K562 (cell line): ENCODE results near the gene ARHGEF40. TPM values are rescaled to one million over a fixed set of nuclear protein-coding genes. Genes with fewer than 3 reads are reported as not detected.
A peak's percentile ranks its signal among the peaks of the same experiment; 100 is the strongest.

ENCODE experiments used
- ATAC-seq: fragments of 200-7000 bp; cut with Tn5 transposase; 3 replicates; pipeline ENCODE4 v1.9.1; 2020; ENCODE audit warnings: moderate library complexity
- BruUV-seq: library from RNA; stranded (reverse); fragments of 400-500 nt; replicated peaks from 2 replicates; lab custom pipeline; 2021; lab: Mats Ljungman, UMichigan
- CTCF ChIA-PET: fragments of 300-600 bp; formaldehyde crosslinking; extraction: SDS; loops from one replicate; lab custom pipeline; 2021; ENCODE audit warnings: low intra/inter-chr PET ratio; lab: Yijun Ruan, JAX
- POLR2A ChIA-PET: fragments of 300-600, 350-650 bp; sonication (Branson Sonifier 250); formaldehyde crosslinking; extraction: SDS; loops from one replicate; lab custom pipeline; 2021; ENCODE audit warnings: antibody characterized with exemption, inconsistent platforms; lab: Yijun Ruan, JAX
- DNase-seq, 4 experiments: peaks; one replicate each; pipeline versions ENCODE4 v3.0.0 to v3.0.0-alpha.2; 2011 to 2018; ENCODE audit warnings: low spot score in 3 of 4, mixed read lengths in 3 of 4; ENCODE audit errors: extremely low read depth in 1 of 4
- FAIRE-seq: peaks from 2 replicates; lab custom pipeline; 2011; peaks lifted over from hg19 to GRCh38; lab: Jason Lieb, UNC
- H2AFZ ChIP-seq: 2 replicates; pipeline ENCODE4 v1.6.0; 2011; ENCODE audit warnings: low read depth, low read length, control low read depth, inconsistent platforms
- H3K27ac ChIP-seq: fragments of 200-600 bp; 3 replicates; pipeline ENCODE4 v1.8.0; 2011; ENCODE audit warnings: low read depth, mild to moderate bottlenecking, control low read depth, inconsistent platforms, low read length, moderate library complexity, mixed read lengths; ENCODE audit errors: extremely low read depth
- H3K27me3 ChIP-seq, 2 experiments: fragments of 300-600 bp in 1 of 2; 2 replicates in 1 of 2; 3 replicates in 1 of 2; pipeline versions ENCODE4 v1.6.0 to v1.8.0; 2011; ENCODE audit warnings: inconsistent platforms in 2 of 2, low read length in 2 of 2, mild to moderate bottlenecking in 1 of 2, mixed read lengths in 1 of 2, moderate library complexity in 1 of 2; ENCODE audit not compliant: control insufficient read depth in 2 of 2, insufficient read depth in 2 of 2
- H3K36me3 ChIP-seq: fragments of 300-600 bp; 3 replicates; pipeline ENCODE4 v1.8.0; 2011; ENCODE audit warnings: mild to moderate bottlenecking, low read length, inconsistent platforms; ENCODE audit not compliant: control insufficient read depth, insufficient read depth
- H3K4me1 ChIP-seq, 2 experiments: fragments of 200-600 bp in 1 of 2; replicated peaks in 1 of 2; 2 replicates in 1 of 2; 3 replicates in 1 of 2; pipeline versions ENCODE4 v1.5.1 to v1.8.0; 2011; ENCODE audit warnings: inconsistent platforms in 2 of 2, low read length in 2 of 2, mild to moderate bottlenecking in 1 of 2, mixed read lengths in 1 of 2, moderate library complexity in 1 of 2; ENCODE audit not compliant: control insufficient read depth in 2 of 2, insufficient read depth in 2 of 2
- H3K4me2 ChIP-seq: 2 replicates; pipeline ENCODE4 v1.6.1; 2011; ENCODE audit warnings: low read length, control low read depth, inconsistent platforms, mixed read lengths; ENCODE audit not compliant: insufficient read depth
- H3K4me3 ChIP-seq: fragments of 200-600 bp; sonication (generic), shearing (Covaris generic); 2 replicates; pipeline ENCODE4 v1.5.1; 2016; ENCODE audit warnings: control low read depth, inconsistent platforms
- H3K79me2 ChIP-seq: fragments of 200-600 bp; 3 replicates; pipeline ENCODE4 v1.8.0; 2011; ENCODE audit warnings: low read length, inconsistent platforms; ENCODE audit not compliant: control insufficient read depth, insufficient read depth
- H3K9ac ChIP-seq, 2 experiments: 2 replicates each; pipeline versions ENCODE4 v1.6.0 to v1.6.1; 2011; ENCODE audit warnings: low read depth in 2 of 2, low read length in 2 of 2, control low read depth in 1 of 2, inconsistent platforms in 1 of 2, mild to moderate bottlenecking in 1 of 2, mixed read lengths in 1 of 2; ENCODE audit not compliant: insufficient read depth in 1 of 2
- H3K9me1 ChIP-seq: one replicate; pipeline ENCODE4 v1.6.0; 2011; ENCODE audit warnings: inconsistent platforms, mild to moderate bottlenecking, low read length, moderate library complexity; ENCODE audit not compliant: control insufficient read depth, insufficient read depth
- H3K9me3 ChIP-seq: replicated peaks from 2 replicates; pipeline ENCODE4 v1.5.1; 2011; ENCODE audit warnings: low read depth, low read length, inconsistent platforms; ENCODE audit not compliant: control insufficient read depth, insufficient read depth
- H4K20me1 ChIP-seq: replicated peaks from 2 replicates; pipeline ENCODE4 v1.6.1; 2011; ENCODE audit warnings: low read length, inconsistent platforms, mixed read lengths; ENCODE audit not compliant: control insufficient read depth, insufficient read depth
- GATA2 ChIP-seq: sonication (generic); formaldehyde crosslinking; IDR thresholded peaks from 2 replicates; pipeline ENCODE4 v1.4.0; 2020; ENCODE audit warnings: mild to moderate bottlenecking, missing genetic modification reagents
- HBP1 ChIP-seq: fragments of 450-650 bp; formaldehyde crosslinking; IDR thresholded peaks from 2 replicates; pipeline ENCODE4 v1.4.0; 2022; ENCODE audit warnings: missing genetic modification characterization
- HMG20B ChIP-seq: fragments of 250-450 bp; sonication (Bioruptor Pico); IDR thresholded peaks from 2 replicates; pipeline ENCODE4 v1.5.0; 2021; ENCODE audit warnings: mild to moderate bottlenecking
- NEUROD1 ChIP-seq: fragments of 150-350 bp; IDR thresholded peaks from 2 replicates; pipeline ENCODE4 v1.6.1; 2014; ENCODE audit warnings: borderline replicate concordance, low read length, low read depth; ENCODE audit not compliant: partially characterized antibody
- NFATC3 ChIP-seq: fragments of 450-650 bp; IDR thresholded peaks from 2 replicates; pipeline ENCODE4 v1.6.1; 2017; ENCODE audit warnings: mild to moderate bottlenecking
- NFIC ChIP-seq: fragments of 450-650 bp; IDR thresholded peaks from 2 replicates; pipeline ENCODE4 v1.6.1; 2017; ENCODE audit warnings: mild to moderate bottlenecking, inconsistent platforms
- OTX1 ChIP-seq: fragments of 450-650 bp; formaldehyde crosslinking; IDR thresholded peaks from 2 replicates; pipeline ENCODE4 v1.4.0; 2022; ENCODE audit warnings: mild to moderate bottlenecking
- PHB ChIP-seq: fragments of 250-450 bp; sonication (Bioruptor Pico); IDR thresholded peaks from 2 replicates; pipeline ENCODE4 v1.5.0; 2021
- POLR2G ChIP-seq: fragments of 200-400 bp; formaldehyde crosslinking; IDR thresholded peaks from 2 replicates; pipeline ENCODE4 v1.6.1; 2017; ENCODE audit warnings: low read depth, mild to moderate bottlenecking, antibody characterized with exemption, low read length, moderate library complexity
- RBFOX2 ChIP-seq: fragments of 200-400 bp; formaldehyde crosslinking; IDR thresholded peaks from 2 replicates; pipeline ENCODE4 v1.6.1; 2017; ENCODE audit warnings: low read depth, mild to moderate bottlenecking, low read length, moderate library complexity
- RBM15 ChIP-seq: fragments of 200-400 bp; formaldehyde crosslinking; IDR thresholded peaks from 2 replicates; pipeline ENCODE4 v1.6.1; 2018; ENCODE audit warnings: mild to moderate bottlenecking, low read length, moderate library complexity; ENCODE audit not compliant: insufficient read depth
- RBM34 ChIP-seq: fragments of 200-400 bp; formaldehyde crosslinking; IDR thresholded peaks from 2 replicates; pipeline ENCODE4 v1.6.1; 2018; ENCODE audit warnings: low read length, borderline replicate concordance; ENCODE audit not compliant: insufficient read depth
- SUPT5H ChIP-seq: fragments of 450-650 bp; IDR thresholded peaks from 2 replicates; pipeline ENCODE4 v1.6.1; 2016
- TBP ChIP-seq: optimal IDR thresholded peaks from 2 replicates; pipeline ENCODE3; 2011; ENCODE audit warnings: low read depth, low read length, improper control_type of control experiment
- ZNF197 ChIP-seq: fragments of 200-800 bp; sonication (Bioruptor generic); IDR thresholded peaks from 2 replicates; pipeline ENCODE4 v1.6.1; 2016; ENCODE audit warnings: low read depth, missing genetic modification characterization, missing compliant biosample characterization
- ZNF212 ChIP-seq: fragments of 450-650 bp; formaldehyde crosslinking; IDR thresholded peaks from 2 replicates; pipeline ENCODE4 v1.4.0; 2020; ENCODE audit warnings: mild to moderate bottlenecking
- ZNF518B ChIP-seq: fragments of 250-450 bp; sonication (Bioruptor Pico); IDR thresholded peaks from 2 replicates; pipeline ENCODE4 v1.5.0; 2021; ENCODE audit warnings: mild to moderate bottlenecking, moderate library complexity
- ZNF707 ChIP-seq: fragments of 250-450 bp; sonication (Bioruptor Pico); conservative IDR thresholded peaks from 2 replicates; pipeline ENCODE4 v1.8.0; 2022; ENCODE audit warnings: inconsistent platforms, mild to moderate bottlenecking, moderate library complexity
- ZNF766 ChIP-seq: fragments of 200-800 bp; sonication (Bioruptor generic); conservative IDR thresholded peaks from 2 replicates; pipeline ENCODE4 v1.6.1; 2016; ENCODE audit warnings: missing genetic modification characterization, missing compliant biosample characterization
- WGBS: fragments of 100-300 bp; shearing (Covaris generic); methylation state at CpG from one replicate; pipeline ENCODE4 v1.1.6; 2016; ENCODE audit warnings: low coverage, mixed read lengths; ENCODE audit not compliant: insufficient coverage; ENCODE audit errors: missing lambda C conversion rate; 5-methylcytosine and 5-hydroxymethylcytosine counted together
- in situ Hi-C: fragments of 300-500 bp; cut with MboI; formaldehyde crosslinking; loops from 4 replicates; pipeline ENCODE4 v1.15.0; 2018; ENCODE audit warnings: inconsistent platforms, mixed read lengths
- intact Hi-C: fragments of 100-400 bp; cut with micrococcal nuclease; formaldehyde crosslinking; loops from 2 replicates; pipeline ENCODE4 v1.14.2; 2022
- polyA plus RNA-seq, 8 experiments: library from polyadenylated mRNA; depleted of rRNA in 4 of 8; stranded (reverse) in 5 of 8; unstranded in 3 of 8; fragments of >200 nt; fragmentation: Nextera tagmentation in 2 of 8; fragmentation: Illumina TruSeq in 1 of 8; extraction: Ambion mirVana in 2 of 8; extraction: Trizol in 1 of 8; gene quantifications; 2 replicates each; pipeline versions ENCODE4 v1.2.1 to v1.2.3, GENCODE V29; 2011 to 2014; ENCODE audit warnings: inconsistent platforms in 1 of 8, missing spikeins in 1 of 8
- total RNA-seq, 7 experiments: library from RNA; depleted of rRNA in 6 of 7; stranded (reverse); fragments of >200 nt in 6 of 7; fragmentation: Illumina TruSeq in 2 of 7; extraction: Trizol in 2 of 7; gene quantifications; 2 replicates each; pipeline versions ENCODE4 v1.2.1 to v1.2.3, GENCODE V29; 2011 to 2021; ENCODE audit warnings: low replicate concordance in 1 of 7

Gene ARHGEF40
- total and polyA plus RNA-seq, 9 of the 15 experiments (the other 6 are each of a cell fraction or from before 2014, with no cell fraction given), result 0.42 to 6.3 (median 3.8) TPM

- ChIA-PET POLR2A (no interaction called here), CTCF (no interaction called here)
- 56% methylated on average over 16 of the region's 20 CpGs for WGBS
- Histone ChIP-seq H3K4me1 (peaks cover 0 to 1% of the 10 kb centered on the region in 2 experiments; a peak in 1 of 5 replicates), H3K27me3 (no peaks in the 10 kb centered on the region), H3K9me3 (no peaks in the 10 kb centered on the region), H3K9ac (no peak overlapping the region), H3K27ac (no peak overlapping the region), H3K79me2 (no peaks in the 10 kb centered on the region), H2AFZ (0 out of 2 replicates have a peak overlapping the region, but pooled peaks have one; percentile 8), H4K20me1 (no peaks in the 10 kb centered on the region), H3K4me2 (no peak overlapping the region), H3K4me3 (no peak overlapping the region), H3K36me3 (no peaks in the 10 kb centered on the region), H3K9me1 (no peaks in the 10 kb centered on the region)
- no peak for ATAC-seq
- in situ Hi-C loops, result no loop called here
- FAIRE-seq, result no peak
- intact Hi-C loops, result no loop called here
- DNase-seq, result no peak
- BruUV-seq, result no TSS peak
- TF ChIP-seq RBM34, result no peak
- no peak for TF ChIP-seq NFIC
- TF ChIP-seq OTX1 (CRISPR knock-in tag), result no peak
- TF ChIP-seq ZNF766 (CRISPR knock-in tag), result no peak
- TF ChIP-seq ZNF707 (CRISPR knock-in tag), result no peak
- TF ChIP-seq ZNF212, result no peak
- TF ChIP-seq POLR2G, result no peak
- no peak for TF ChIP-seq NEUROD1
- TF ChIP-seq PHB, result no peak
- TF ChIP-seq RBM15, result no peak
- no peak for TF ChIP-seq TBP
- no peak for TF ChIP-seq ZNF518B (CRISPR knock-in tag)
- no peak for TF ChIP-seq ZNF197 (CRISPR knock-in tag)
- TF ChIP-seq HBP1 (CRISPR knock-in tag), result no peak
- no peak for TF ChIP-seq NFATC3
- TF ChIP-seq RBFOX2, result no peak
- TF ChIP-seq HMG20B (CRISPR knock-in tag), result no peak
- no peak for TF ChIP-seq GATA2 (CRISPR knock-in tag)
- TF ChIP-seq SUPT5H, result no peak
Observed at GRCh38 chr14:21053184-21054122, 16.7 kb upstream of the ARHGEF40 start.
